ENCODE data around the gene LRRC61. TPM values are rescaled to one million over a fixed set of nuclear protein-coding genes. Genes with fewer than 3 reads are reported as not detected.
"Not testable (repeated sequence)": the region's sequence is repeated elsewhere in the genome, so short reads cannot be mapped to it uniquely, and the experiment has no call there.

The LRRC61 gene
- total RNA-seq = 10 to 100 TPM; 10.8 to 22.3 TPM

- DNase-seq (ENCODE audit: low spot score in 2 of 2) (peak; percentile 65 to 79), ATAC-seq (peak; percentile 37 to 61)
- Mint-ChIP-seq H3K9me3 (no peaks in the 10 kb centered on the region), H3K36me3 (peaks cover 33 to 43% of the 10 kb centered on the region in 2 donors), H3K27ac (peak within 1 kb of the TSS; percentile 99 to 100)
Measured at GRCh38 chr7:150322833-150323681, at the start of gene LRRC61, which contains the start of gene ACTR3C. LRRC61 (plus strand) TSS chr7:150323355; CDS start chr7:150336862, 13,507 bp downstream. ACTR3C (minus strand) TSS chr7:150323545; CDS start chr7:150295296, 28,249 bp downstream.

GRCh38 chr7:150276132-150276695, 46.9 kb upstream of the LRRC61 start:
- H3K9me3 Mint-ChIP-seq, H3K27ac Mint-ChIP-seq, H3K36me3 Mint-ChIP-seq: not testable (repeated sequence)
- ATAC-seq (peak in 1 of 2 donors; percentile 61), DNase-seq (ENCODE audit: low spot score in 2 of 2) (peak in 1 of 2 donors; percentile 27)

GRCh38 chr7:150278383-150278782, 44.8 kb upstream of the LRRC61 start:
- not testable (repeated sequence) for H3K27ac Mint-ChIP-seq, ATAC-seq, H3K36me3 Mint-ChIP-seq

GRCh38 chr7:150281681-150282403, 41.3 kb upstream of the LRRC61 start:
- DNase-seq (ENCODE audit: low spot score in 2 of 2); ATAC-seq; H3K36me3 Mint-ChIP-seq; H3K27ac Mint-ChIP-seq; H3K9me3 Mint-ChIP-seq: not testable (repeated sequence)

More at GRCh38 chr7:150278383-150278782, 44.8 kb upstream of the LRRC61 start:
- DNase-seq (ENCODE audit: low spot score in 2 of 2); H3K9me3 Mint-ChIP-seq: not testable (repeated sequence)

- not testable (repeated sequence) for H3K27ac Mint-ChIP-seq, H3K9me3 Mint-ChIP-seq, H3K36me3 Mint-ChIP-seq
Measured at GRCh38 chr7:150283111-150283510, 40.0 kb upstream of the LRRC61 start.

GRCh38 chr7:150283608-150284007, 39.5 kb upstream of the LRRC61 start:
- not testable (repeated sequence) for H3K9me3 Mint-ChIP-seq; DNase-seq (ENCODE audit: low spot score in 2 of 2); H3K27ac Mint-ChIP-seq; H3K36me3 Mint-ChIP-seq
- peak; percentile 84 to 89 for ATAC-seq

More at GRCh38 chr7:150283111-150283510, 40.0 kb upstream of the LRRC61 start:
- not testable (repeated sequence) for ATAC-seq; DNase-seq (ENCODE audit: low spot score in 2 of 2)

GRCh38 chr7:150285849-150286754, 37.1 kb upstream of the LRRC61 start:
- H3K36me3 Mint-ChIP-seq, H3K27ac Mint-ChIP-seq, H3K9me3 Mint-ChIP-seq: not testable (repeated sequence)
- ATAC-seq (peak; percentile 88 to 89), DNase-seq (ENCODE audit: low spot score in 2 of 2) (peak in 1 of 2 donors; percentile 9)

- H3K9me3 Mint-ChIP-seq, H3K36me3 Mint-ChIP-seq, H3K27ac Mint-ChIP-seq: not testable (repeated sequence)
Measured at GRCh38 chr7:150287815-150288214, 35.3 kb upstream of the LRRC61 start.

GRCh38 chr7:150288816-150289215, 34.3 kb upstream of the LRRC61 start:
- not testable (repeated sequence) for H3K36me3 Mint-ChIP-seq; H3K9me3 Mint-ChIP-seq; DNase-seq (ENCODE audit: low spot score in 2 of 2); ATAC-seq; H3K27ac Mint-ChIP-seq

More at GRCh38 chr7:150287815-150288214, 35.3 kb upstream of the LRRC61 start:
- DNase-seq (ENCODE audit: low spot score in 2 of 2); ATAC-seq: not testable (repeated sequence)

- not testable (repeated sequence) for ATAC-seq; H3K9me3 Mint-ChIP-seq; H3K36me3 Mint-ChIP-seq; DNase-seq (ENCODE audit: low spot score in 2 of 2); H3K27ac Mint-ChIP-seq
Measured at GRCh38 chr7:150290317-150290716, 32.8 kb upstream of the LRRC61 start.

- not testable (repeated sequence) for H3K9me3 Mint-ChIP-seq; H3K27ac Mint-ChIP-seq; ATAC-seq; H3K36me3 Mint-ChIP-seq; DNase-seq (ENCODE audit: low spot score in 2 of 2)
Measured at GRCh38 chr7:150295027-150295426, 28.1 kb upstream of the LRRC61 start.

- not testable (repeated sequence) for ATAC-seq; H3K27ac Mint-ChIP-seq; DNase-seq (ENCODE audit: low spot score in 2 of 2); H3K9me3 Mint-ChIP-seq; H3K36me3 Mint-ChIP-seq
Measured at GRCh38 chr7:150295614-150296013, 27.5 kb upstream of the LRRC61 start.

- ATAC-seq; H3K27ac Mint-ChIP-seq; H3K36me3 Mint-ChIP-seq; H3K9me3 Mint-ChIP-seq; DNase-seq (ENCODE audit: low spot score in 2 of 2): not testable (repeated sequence)
Measured at GRCh38 chr7:150296802-150297201, 26.4 kb upstream of the LRRC61 start.

GRCh38 chr7:150297978-150298377, 25.2 kb upstream of the LRRC61 start:
- not testable (repeated sequence) for H3K36me3 Mint-ChIP-seq; DNase-seq (ENCODE audit: low spot score in 2 of 2); H3K9me3 Mint-ChIP-seq; ATAC-seq; H3K27ac Mint-ChIP-seq

GRCh38 chr7:150302908-150303310, 20.2 kb upstream of the LRRC61 start:
- not testable (repeated sequence) for DNase-seq (ENCODE audit: low spot score in 2 of 2); ATAC-seq; H3K27ac Mint-ChIP-seq; H3K36me3 Mint-ChIP-seq; H3K9me3 Mint-ChIP-seq

Data from activated naive CD4-positive, alpha-beta T cell treated with anti-CD3 and anti-CD28 coated beads, Interleukin-2, amount 50 U/mL, for 72 hours (primary cell).